HepG2 (cell line): ENCODE results near the gene DNAJC4. TPM values are rescaled to one million over a fixed set of nuclear protein-coding genes. Genes with fewer than 3 reads are reported as not detected.

Source experiments
- ARID2 ChIP-seq: sonication (generic); formaldehyde crosslinking; IDR thresholded peaks from 2 replicates; pipeline ENCODE4 v1.8.1; 2022; ENCODE audit warnings: mild to moderate bottlenecking, missing genetic modification reagents, borderline replicate concordance
- CBX1 ChIP-seq: IDR thresholded peaks from one replicate; pipeline ENCODE4 v1.6.1; 2016; ENCODE audit warnings: antibody characterized with exemption, low read depth
- CBX2 ChIP-seq, 2 experiments: fragments of 200-600 bp in 1 of 2; sonication (generic); formaldehyde crosslinking in 1 of 2; IDR thresholded peaks; 2 replicates each; pipeline versions ENCODE4 v1.7.0 to v1.8.1; 2018 to 2022; ENCODE audit warnings: low read depth in 2 of 2, low read length in 1 of 2, mild to moderate bottlenecking in 1 of 2, missing genetic modification reagents in 1 of 2
- CEBPG ChIP-seq: IDR thresholded peaks from 2 replicates; pipeline ENCODE4 v1.6.1; 2016
- GATAD2A ChIP-seq: IDR thresholded peaks from 2 replicates; pipeline ENCODE4 v1.6.1; 2016
- MTA1 ChIP-seq: sonication (generic); formaldehyde crosslinking; IDR thresholded peaks from 2 replicates; pipeline ENCODE4 v1.4.0; 2020; ENCODE audit warnings: missing genetic modification reagents, mild to moderate bottlenecking, borderline replicate concordance
- NFKB2 ChIP-seq: sonication (generic); formaldehyde crosslinking; IDR thresholded peaks from 2 replicates; pipeline ENCODE4 v1.4.0; 2020; ENCODE audit warnings: missing genetic modification reagents, borderline replicate concordance
- NR2F6 ChIP-seq, 2 experiments: IDR thresholded peaks; 2 replicates each; pipeline ENCODE4 v1.6.1; 2016; ENCODE audit warnings: antibody characterized with exemption in 1 of 2, mild to moderate bottlenecking in 1 of 2
- SOX13 ChIP-seq, 3 experiments: fragments of 450-650 bp in 1 of 3; sonication (generic) in 1 of 3; formaldehyde crosslinking in 1 of 3; IDR thresholded peaks in 2 of 3; conservative IDR thresholded peaks in 1 of 3; 2 replicates each; pipeline versions ENCODE4 v1.5.0 to v1.6.1; 2016 to 2020; ENCODE audit warnings: antibody characterized with exemption in 1 of 3, mild to moderate bottlenecking in 1 of 3, missing compliant biosample characterization in 1 of 3, missing genetic modification reagents in 1 of 3, moderate library complexity in 1 of 3
- ZIK1 ChIP-seq: sonication (generic); formaldehyde crosslinking; IDR thresholded peaks from 2 replicates; pipeline ENCODE4 v1.5.0; 2020; ENCODE audit warnings: mild to moderate bottlenecking, low read depth, missing genetic modification reagents, borderline replicate concordance
- ZMYM2 ChIP-seq: sonication (generic); formaldehyde crosslinking; IDR thresholded peaks from 2 replicates; pipeline ENCODE4 v1.8.0; 2022; ENCODE audit warnings: mild to moderate bottlenecking, missing genetic modification reagents
- ZNF292 ChIP-seq: sonication (generic); formaldehyde crosslinking; IDR thresholded peaks from 2 replicates; pipeline ENCODE4 v1.8.1; 2022; ENCODE audit warnings: mild to moderate bottlenecking, low read depth, missing genetic modification reagents, borderline replicate concordance
- polyA plus RNA-seq, 8 experiments: library from polyadenylated mRNA; depleted of rRNA in 3 of 8; stranded (reverse) in 7 of 8; unstranded in 1 of 8; fragments of >200 nt; fragmentation: Illumina TruSeq in 4 of 8; extraction: Trizol in 4 of 8; gene quantifications; 2 replicates each; pipeline versions ENCODE4 v1.2.1 to v1.2.3, GENCODE V29; 2011 to 2016; ENCODE audit warnings: low read depth in 4 of 8, missing spikeins in 1 of 8, mixed read lengths in 1 of 8; ENCODE audit not compliant: insufficient read depth in 1 of 8
- total RNA-seq, 5 experiments: library from RNA; depleted of rRNA; stranded (reverse); fragments of >200 nt; fragmentation: Illumina TruSeq; extraction: Trizol; gene quantifications; 2 replicates each; pipeline ENCODE4 v1.2.3, GENCODE V29; 2016; ENCODE audit warnings: low read depth in 1 of 5
- TF ChIP-seq, protein P1 (sequence below): fragments of 450-650 bp; IDR thresholded peaks from 2 replicates; pipeline ENCODE4 v1.6.1; 2016
- TF ChIP-seq, protein P2 (sequence below), 2 experiments: sonication (generic) in 1 of 2; formaldehyde crosslinking in 1 of 2; IDR thresholded peaks; 2 replicates each; pipeline versions ENCODE4 v1.5.1 to v1.6.1; 2011 to 2020; ENCODE audit warnings: borderline replicate concordance in 1 of 2, low read depth in 1 of 2, low read length in 1 of 2, mild to moderate bottlenecking in 1 of 2, missing genetic modification reagents in 1 of 2, moderate library complexity in 1 of 2
- TF ChIP-seq, protein P3 (sequence below): sonication (generic); formaldehyde crosslinking; IDR thresholded peaks from 2 replicates; pipeline ENCODE4 v1.4.0; 2020; ENCODE audit warnings: low read depth, mild to moderate bottlenecking, missing genetic modification reagents
- TF ChIP-seq, protein P4 (sequence below): sonication (generic); formaldehyde crosslinking; IDR thresholded peaks from 2 replicates; pipeline ENCODE4 v1.5.0; 2020; ENCODE audit warnings: mild to moderate bottlenecking, missing genetic modification reagents

The DNAJC4 gene
- total and polyA plus RNA-seq, 2 of the 13 experiments (the other 11 are each of a cell fraction or from before 2014, with no cell fraction given), result 10.3 to 60.8 TPM

DNA sequence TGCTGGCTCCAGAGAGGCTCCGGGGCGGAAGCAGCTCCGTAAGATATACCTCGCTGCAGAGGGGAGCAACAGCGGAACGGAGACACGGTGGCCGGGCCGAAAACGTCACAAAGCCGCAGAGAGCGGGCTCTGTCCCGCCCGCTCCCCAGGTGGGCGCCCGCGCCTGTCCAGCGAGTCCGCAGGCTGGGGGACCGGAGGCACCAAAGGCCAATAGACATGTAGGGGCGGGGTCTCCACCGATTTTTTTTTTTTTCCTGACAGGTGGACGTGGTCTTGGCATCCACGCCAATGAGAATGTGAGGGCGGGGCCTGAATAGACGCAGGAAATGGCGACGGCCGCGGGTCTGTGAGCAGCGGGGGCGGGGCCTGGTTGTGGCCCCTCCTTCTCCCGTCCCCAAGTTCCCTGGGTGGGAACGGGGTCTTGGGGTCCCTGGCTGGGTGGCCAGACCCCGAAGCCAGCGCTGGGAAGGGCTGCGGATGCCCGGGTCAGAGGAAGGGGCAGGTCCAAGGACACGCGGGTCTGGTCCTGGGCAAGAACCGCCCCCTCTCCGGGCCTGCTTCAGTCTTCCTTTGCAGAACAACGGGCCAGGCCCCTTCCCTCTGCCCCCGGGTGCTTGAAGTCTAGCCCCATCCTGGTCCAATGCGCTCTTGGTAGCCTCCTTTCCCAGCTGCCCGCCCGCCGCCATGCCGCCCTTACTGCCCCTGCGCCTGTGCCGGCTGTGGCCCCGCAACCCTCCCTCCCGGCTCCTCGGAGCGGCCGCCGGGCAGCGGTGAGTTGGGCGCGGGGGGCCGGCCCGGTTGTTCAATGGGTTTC is at the start of gene DNAJC4 (continued):
- TF ChIP-seq, protein P1, sequence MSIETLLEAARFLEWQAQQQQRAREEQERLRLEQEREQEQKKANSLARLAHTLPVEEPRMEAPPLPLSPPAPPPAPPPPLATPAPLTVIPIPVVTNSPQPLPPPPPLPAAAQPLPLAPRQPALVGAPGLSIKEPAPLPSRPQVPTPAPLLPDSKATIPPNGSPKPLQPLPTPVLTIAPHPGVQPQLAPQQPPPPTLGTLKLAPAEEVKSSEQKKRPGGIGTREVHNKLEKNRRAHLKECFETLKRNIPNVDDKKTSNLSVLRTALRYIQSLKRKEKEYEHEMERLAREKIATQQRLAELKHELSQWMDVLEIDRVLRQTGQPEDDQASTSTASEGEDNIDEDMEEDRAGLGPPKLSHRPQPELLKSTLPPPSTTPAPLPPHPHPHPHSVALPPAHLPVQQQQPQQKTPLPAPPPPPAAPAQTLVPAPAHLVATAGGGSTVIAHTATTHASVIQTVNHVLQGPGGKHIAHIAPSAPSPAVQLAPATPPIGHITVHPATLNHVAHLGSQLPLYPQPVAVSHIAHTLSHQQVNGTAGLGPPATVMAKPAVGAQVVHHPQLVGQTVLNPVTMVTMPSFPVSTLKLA, result no peak
- TF ChIP-seq ZMYM2, result no peak
- 0 out of 2 replicates have a peak, but pooled peaks have one; percentile 24 for TF ChIP-seq ZNF292 (CRISPR knock-in tag)
- TF ChIP-seq NFKB2, result peak; percentile 38; the same call in 1 of the 2 replicates
- TF ChIP-seq, protein P2, sequence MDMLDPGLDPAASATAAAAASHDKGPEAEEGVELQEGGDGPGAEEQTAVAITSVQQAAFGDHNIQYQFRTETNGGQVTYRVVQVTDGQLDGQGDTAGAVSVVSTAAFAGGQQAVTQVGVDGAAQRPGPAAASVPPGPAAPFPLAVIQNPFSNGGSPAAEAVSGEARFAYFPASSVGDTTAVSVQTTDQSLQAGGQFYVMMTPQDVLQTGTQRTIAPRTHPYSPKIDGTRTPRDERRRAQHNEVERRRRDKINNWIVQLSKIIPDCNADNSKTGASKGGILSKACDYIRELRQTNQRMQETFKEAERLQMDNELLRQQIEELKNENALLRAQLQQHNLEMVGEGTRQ (IDR thresholded peaks at IDR 0.05; ENCODE audit: low read depth, low read length), result no peak
- TF ChIP-seq, protein P2 (CRISPR knock-in tag; IDR thresholded peaks at IDR 0.05; ENCODE audit: borderline replicate concordance), result no peak
- TF ChIP-seq ZIK1 (CRISPR knock-in tag), result 0 out of 2 replicates have a peak, but pooled peaks have one; percentile 28
- TF ChIP-seq, protein P3, sequence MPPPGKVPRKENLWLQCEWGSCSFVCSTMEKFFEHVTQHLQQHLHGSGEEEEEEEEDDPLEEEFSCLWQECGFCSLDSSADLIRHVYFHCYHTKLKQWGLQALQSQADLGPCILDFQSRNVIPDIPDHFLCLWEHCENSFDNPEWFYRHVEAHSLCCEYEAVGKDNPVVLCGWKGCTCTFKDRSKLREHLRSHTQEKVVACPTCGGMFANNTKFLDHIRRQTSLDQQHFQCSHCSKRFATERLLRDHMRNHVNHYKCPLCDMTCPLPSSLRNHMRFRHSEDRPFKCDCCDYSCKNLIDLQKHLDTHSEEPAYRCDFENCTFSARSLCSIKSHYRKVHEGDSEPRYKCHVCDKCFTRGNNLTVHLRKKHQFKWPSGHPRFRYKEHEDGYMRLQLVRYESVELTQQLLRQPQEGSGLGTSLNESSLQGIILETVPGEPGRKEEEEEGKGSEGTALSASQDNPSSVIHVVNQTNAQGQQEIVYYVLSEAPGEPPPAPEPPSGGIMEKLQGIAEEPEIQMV (CRISPR knock-in tag), result no peak
- no peak for TF ChIP-seq SOX13 (IDR thresholded peaks at IDR 0.05)
- peak in 1 of 2 experiments; percentile 13; a peak in 1 of 4 replicates for TF ChIP-seq SOX13 (CRISPR knock-in tag; conservative IDR thresholded peaks at IDR 0.05 in 1 of 2, IDR thresholded peaks at IDR 0.05 in 1 of 2)
- no peak for TF ChIP-seq CBX2 (IDR thresholded peaks at IDR 0.05; ENCODE audit: low read depth, low read length)
- TF ChIP-seq CBX2 (CRISPR knock-in tag; IDR thresholded peaks at IDR 0.05; ENCODE audit: low read depth), result no peak
- TF ChIP-seq ARID2 (CRISPR knock-in tag), result peak; percentile 93
- TF ChIP-seq MTA1 (CRISPR knock-in tag), result 0 out of 2 replicates have a peak, but pooled peaks have one; percentile 5
- TF ChIP-seq CBX1, result no peak
- TF ChIP-seq GATAD2A (CRISPR knock-in tag), result 0 out of 2 replicates have a peak, but pooled peaks have one; percentile 4
- no peak for TF ChIP-seq CEBPG (CRISPR knock-in tag)
- TF ChIP-seq NR2F6 (IDR thresholded peaks at IDR 0.05), result no peak
- TF ChIP-seq NR2F6 (CRISPR knock-in tag; IDR thresholded peaks at IDR 0.05), result 0 out of 2 replicates have a peak, but pooled peaks have one; percentile 31
- TF ChIP-seq, protein P4, sequence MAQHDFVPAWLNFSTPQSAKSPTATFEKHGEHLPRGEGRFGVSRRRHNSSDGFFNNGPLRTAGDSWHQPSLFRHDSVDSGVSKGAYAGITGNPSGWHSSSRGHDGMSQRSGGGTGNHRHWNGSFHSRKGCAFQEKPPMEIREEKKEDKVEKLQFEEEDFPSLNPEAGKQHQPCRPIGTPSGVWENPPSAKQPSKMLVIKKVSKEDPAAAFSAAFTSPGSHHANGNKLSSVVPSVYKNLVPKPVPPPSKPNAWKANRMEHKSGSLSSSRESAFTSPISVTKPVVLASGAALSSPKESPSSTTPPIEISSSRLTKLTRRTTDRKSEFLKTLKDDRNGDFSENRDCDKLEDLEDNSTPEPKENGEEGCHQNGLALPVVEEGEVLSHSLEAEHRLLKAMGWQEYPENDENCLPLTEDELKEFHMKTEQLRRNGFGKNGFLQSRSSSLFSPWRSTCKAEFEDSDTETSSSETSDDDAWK (CRISPR knock-in tag), result no peak
